Liver (tissue), 9 donors: Measurements from ENCODE around the gene NLRP14. TPM values are rescaled to one million over a fixed set of nuclear protein-coding genes. Genes with fewer than 3 reads are reported as not detected.

Experiments
- DNase-seq: peaks from one replicate; pipeline ENCODE4 v3.0.0-alpha.2; 2017; ENCODE audit warnings: low spot score
- H3K27ac ChIP-seq, 2 donors: one replicate each; pipeline ENCODE4 v1.7.0; 2013; ENCODE audit warnings: inconsistent platforms in 2 of 2, low read length in 2 of 2, control low read depth in 1 of 2, low read depth in 1 of 2, mild to moderate bottlenecking in 1 of 2
- H3K27me3 ChIP-seq, 4 donors: one replicate each; pipeline versions ENCODE4 v1.6.1 to v1.7.0; 2013; ENCODE audit warnings: low read length in 3 of 4, inconsistent platforms in 1 of 4, mild to moderate bottlenecking in 1 of 4, moderate library complexity in 1 of 4; ENCODE audit not compliant: control insufficient read depth in 4 of 4, insufficient read depth in 4 of 4
- H3K36me3 ChIP-seq, 4 donors: one replicate each; pipeline versions ENCODE4 v1.6.1 to v1.7.0; 2013; ENCODE audit warnings: low read length in 3 of 4, mild to moderate bottlenecking in 3 of 4, low read depth in 1 of 4, moderate library complexity in 1 of 4; ENCODE audit not compliant: control insufficient read depth in 4 of 4, insufficient read depth in 3 of 4
- H3K4me1 ChIP-seq, 4 donors: one replicate each; pipeline versions ENCODE4 v1.6.1 to v1.7.0; 2013; ENCODE audit warnings: low read length in 3 of 4, mild to moderate bottlenecking in 3 of 4, moderate library complexity in 1 of 4; ENCODE audit not compliant: control insufficient read depth in 4 of 4, insufficient read depth in 4 of 4
- H3K4me3 ChIP-seq, 3 donors: one replicate each; pipeline versions ENCODE4 v1.6.1 to v1.7.0; 2013; ENCODE audit warnings: low read length in 3 of 3, control low read depth in 1 of 3, low read depth in 1 of 3, mild to moderate bottlenecking in 1 of 3
- H3K9ac ChIP-seq, 2 donors: one replicate each; pipeline ENCODE4 v1.7.0; 2013; ENCODE audit warnings: low read length in 2 of 2, mild to moderate bottlenecking in 2 of 2, moderate library complexity in 2 of 2, control low read depth in 1 of 2, low read depth in 1 of 2
- H3K9me3 ChIP-seq, 4 donors: one replicate each; pipeline versions ENCODE4 v1.6.1 to v1.7.0; 2013; ENCODE audit warnings: low read length in 3 of 4; ENCODE audit not compliant: control insufficient read depth in 4 of 4
- ATF3 ChIP-seq: IDR thresholded peaks from 2 replicates; pipeline ENCODE4 v1.6.1; 2016; ENCODE audit warnings: antibody characterized with exemption
- EGR1 ChIP-seq, 2 donors: IDR thresholded peaks; 2 replicates each; pipeline ENCODE4 v1.6.1; 2016 to 2018; ENCODE audit warnings: antibody characterized with exemption in 2 of 2, low read depth in 2 of 2
- FOXA1 ChIP-seq: IDR thresholded peaks from 2 replicates; pipeline ENCODE4 v1.6.1; 2016; ENCODE audit warnings: antibody characterized with exemption
- FOXA2 ChIP-seq: IDR thresholded peaks from 2 replicates; pipeline ENCODE4 v1.6.1; 2016; ENCODE audit warnings: antibody characterized with exemption
- GABPA ChIP-seq, 2 donors: IDR thresholded peaks in 1 of 2; conservative IDR thresholded peaks in 1 of 2; 2 replicates each; pipeline ENCODE4 v1.6.1; 2016; ENCODE audit warnings: antibody characterized with exemption in 2 of 2, mild to moderate bottlenecking in 1 of 2, moderate library complexity in 1 of 2
- HNF4A ChIP-seq, 2 donors: conservative IDR thresholded peaks; 2 replicates each; pipeline ENCODE4 v1.6.1; 2016; ENCODE audit warnings: antibody characterized with exemption in 2 of 2, mild to moderate bottlenecking in 2 of 2
- HNF4G ChIP-seq: IDR thresholded peaks from 2 replicates; pipeline ENCODE4 v1.6.1; 2016; ENCODE audit warnings: antibody characterized with exemption
- JUND ChIP-seq, 2 donors: IDR thresholded peaks; 2 replicates each; pipeline ENCODE4 v1.6.1; 2016; ENCODE audit warnings: antibody characterized with exemption in 2 of 2
- NR2F2 ChIP-seq: IDR thresholded peaks from 2 replicates; pipeline ENCODE4 v1.6.1; 2016; ENCODE audit warnings: antibody characterized with exemption
- RAD21 ChIP-seq, 2 donors: IDR thresholded peaks; 2 replicates each; pipeline ENCODE4 v1.6.1; 2016; ENCODE audit warnings: antibody characterized with exemption in 2 of 2, mild to moderate bottlenecking in 2 of 2
- RXRA ChIP-seq, 2 donors: IDR thresholded peaks; 2 replicates each; pipeline ENCODE4 v1.6.1; 2017 to 2018; ENCODE audit warnings: antibody characterized with exemption in 2 of 2, mild to moderate bottlenecking in 1 of 2
- SP1 ChIP-seq: IDR thresholded peaks from 2 replicates; pipeline ENCODE4 v1.6.1; 2018; ENCODE audit warnings: antibody characterized with exemption, mild to moderate bottlenecking
- TAF1 ChIP-seq: conservative IDR thresholded peaks from 2 replicates; pipeline ENCODE4 v1.6.1; 2016; ENCODE audit warnings: antibody characterized with exemption, mild to moderate bottlenecking
- YY1 ChIP-seq: IDR thresholded peaks from 2 replicates; pipeline ENCODE4 v1.6.1; 2016; ENCODE audit warnings: antibody characterized with exemption, mild to moderate bottlenecking
- WGBS: extraction: QIAGEN DNeasy Blood & Tissue Kit; methylation state at CpG from one replicate; pipeline ENCODE4 v1.1.7; 2013; 5-methylcytosine and 5-hydroxymethylcytosine counted together
- polyA plus RNA-seq, 2 donors: library from polyadenylated mRNA; stranded (reverse) in 1 of 2; unstranded in 1 of 2; fragments of 200-250 nt in 1 of 2; fragments of >200 nt in 1 of 2; fragmentation: Nextera tagmentation in 1 of 2; extraction: Ambion mirVana in 1 of 2; gene quantifications; one replicate each; pipeline versions ENCODE4 v1.2.1 to v1.2.3, GENCODE V29; 2013 to 2015
- total RNA-seq, 2 donors: library from RNA; depleted of rRNA; stranded (reverse); fragments of >200 nt; gene quantifications; one replicate each; pipeline ENCODE4 v1.2.3, GENCODE V29; 2014
- TF ChIP-seq, protein P1 (sequence below): fragments of 150-350 bp; IDR thresholded peaks from 2 replicates; pipeline ENCODE4 v1.5.1; 2017; ENCODE audit warnings: improper control_type of control experiment, low read depth, low read length; ENCODE audit not compliant: missing input control
- TF ChIP-seq, protein P2 (sequence below): IDR thresholded peaks from 2 replicates; pipeline ENCODE4 v1.6.1; 2016; ENCODE audit warnings: antibody characterized with exemption
- TF ChIP-seq, protein P3 (sequence below): IDR thresholded peaks from 2 replicates; pipeline ENCODE4 v1.6.1; 2016; ENCODE audit warnings: antibody characterized with exemption, mild to moderate bottlenecking
- TF ChIP-seq, protein P4 (sequence below): IDR thresholded peaks from 2 replicates; pipeline ENCODE4 v1.6.1; 2016; ENCODE audit warnings: antibody characterized with exemption
- donor health status: healthy.
- donor health status: healthy.
- donor health status: healthy.
- donor health status: healthy.
- donor health status: healthy.

Gene NLRP14
- total and polyA plus RNA-seq, 4 donors, result 0.02 to 0.50 (median 0.34) TPM

- Histone ChIP-seq H3K27ac (no peak overlapping the region), H3K4me1 (peaks cover 3 to 28% (median 15%) of the 10 kb centered on the region in 4 donors), H3K9me3 (no peaks in the 10 kb centered on the region), H3K9ac (no peak overlapping the region), H3K27me3 (no peaks in the 10 kb centered on the region), H3K4me3 (no peak overlapping the region), H3K36me3 (no peaks in the 10 kb centered on the region)
- TF ChIP-seq EGR1 (IDR thresholded peaks at IDR 0.05; ENCODE audit: low read depth in 2 of 2) (no peak), FOXA2 (no peak), HNF4G (no peak), NR2F2 (no peak), RAD21 (IDR thresholded peaks at IDR 0.05) (no peak), FOXA1 (no peak), SP1 (no peak), YY1 (no peak), TAF1 (no peak), HNF4A (conservative IDR thresholded peaks at IDR 0.05) (no peak), GABPA (IDR thresholded peaks at IDR 0.05 in 1 of 2, conservative IDR thresholded peaks at IDR 0.05 in 1 of 2) (no peak)
- TF ChIP-seq, protein P1, sequence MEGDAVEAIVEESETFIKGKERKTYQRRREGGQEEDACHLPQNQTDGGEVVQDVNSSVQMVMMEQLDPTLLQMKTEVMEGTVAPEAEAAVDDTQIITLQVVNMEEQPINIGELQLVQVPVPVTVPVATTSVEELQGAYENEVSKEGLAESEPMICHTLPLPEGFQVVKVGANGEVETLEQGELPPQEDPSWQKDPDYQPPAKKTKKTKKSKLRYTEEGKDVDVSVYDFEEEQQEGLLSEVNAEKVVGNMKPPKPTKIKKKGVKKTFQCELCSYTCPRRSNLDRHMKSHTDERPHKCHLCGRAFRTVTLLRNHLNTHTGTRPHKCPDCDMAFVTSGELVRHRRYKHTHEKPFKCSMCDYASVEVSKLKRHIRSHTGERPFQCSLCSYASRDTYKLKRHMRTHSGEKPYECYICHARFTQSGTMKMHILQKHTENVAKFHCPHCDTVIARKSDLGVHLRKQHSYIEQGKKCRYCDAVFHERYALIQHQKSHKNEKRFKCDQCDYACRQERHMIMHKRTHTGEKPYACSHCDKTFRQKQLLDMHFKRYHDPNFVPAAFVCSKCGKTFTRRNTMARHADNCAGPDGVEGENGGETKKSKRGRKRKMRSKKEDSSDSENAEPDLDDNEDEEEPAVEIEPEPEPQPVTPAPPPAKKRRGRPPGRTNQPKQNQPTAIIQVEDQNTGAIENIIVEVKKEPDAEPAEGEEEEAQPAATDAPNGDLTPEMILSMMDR, result no peak
- TF ChIP-seq, protein P2, sequence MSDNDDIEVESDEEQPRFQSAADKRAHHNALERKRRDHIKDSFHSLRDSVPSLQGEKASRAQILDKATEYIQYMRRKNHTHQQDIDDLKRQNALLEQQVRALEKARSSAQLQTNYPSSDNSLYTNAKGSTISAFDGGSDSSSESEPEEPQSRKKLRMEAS, result no peak
- TF ChIP-seq, protein P3, sequence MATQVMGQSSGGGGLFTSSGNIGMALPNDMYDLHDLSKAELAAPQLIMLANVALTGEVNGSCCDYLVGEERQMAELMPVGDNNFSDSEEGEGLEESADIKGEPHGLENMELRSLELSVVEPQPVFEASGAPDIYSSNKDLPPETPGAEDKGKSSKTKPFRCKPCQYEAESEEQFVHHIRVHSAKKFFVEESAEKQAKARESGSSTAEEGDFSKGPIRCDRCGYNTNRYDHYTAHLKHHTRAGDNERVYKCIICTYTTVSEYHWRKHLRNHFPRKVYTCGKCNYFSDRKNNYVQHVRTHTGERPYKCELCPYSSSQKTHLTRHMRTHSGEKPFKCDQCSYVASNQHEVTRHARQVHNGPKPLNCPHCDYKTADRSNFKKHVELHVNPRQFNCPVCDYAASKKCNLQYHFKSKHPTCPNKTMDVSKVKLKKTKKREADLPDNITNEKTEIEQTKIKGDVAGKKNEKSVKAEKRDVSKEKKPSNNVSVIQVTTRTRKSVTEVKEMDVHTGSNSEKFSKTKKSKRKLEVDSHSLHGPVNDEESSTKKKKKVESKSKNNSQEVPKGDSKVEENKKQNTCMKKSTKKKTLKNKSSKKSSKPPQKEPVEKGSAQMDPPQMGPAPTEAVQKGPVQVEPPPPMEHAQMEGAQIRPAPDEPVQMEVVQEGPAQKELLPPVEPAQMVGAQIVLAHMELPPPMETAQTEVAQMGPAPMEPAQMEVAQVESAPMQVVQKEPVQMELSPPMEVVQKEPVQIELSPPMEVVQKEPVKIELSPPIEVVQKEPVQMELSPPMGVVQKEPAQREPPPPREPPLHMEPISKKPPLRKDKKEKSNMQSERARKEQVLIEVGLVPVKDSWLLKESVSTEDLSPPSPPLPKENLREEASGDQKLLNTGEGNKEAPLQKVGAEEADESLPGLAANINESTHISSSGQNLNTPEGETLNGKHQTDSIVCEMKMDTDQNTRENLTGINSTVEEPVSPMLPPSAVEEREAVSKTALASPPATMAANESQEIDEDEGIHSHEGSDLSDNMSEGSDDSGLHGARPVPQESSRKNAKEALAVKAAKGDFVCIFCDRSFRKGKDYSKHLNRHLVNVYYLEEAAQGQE, result no peak
- TF ChIP-seq, protein P4, sequence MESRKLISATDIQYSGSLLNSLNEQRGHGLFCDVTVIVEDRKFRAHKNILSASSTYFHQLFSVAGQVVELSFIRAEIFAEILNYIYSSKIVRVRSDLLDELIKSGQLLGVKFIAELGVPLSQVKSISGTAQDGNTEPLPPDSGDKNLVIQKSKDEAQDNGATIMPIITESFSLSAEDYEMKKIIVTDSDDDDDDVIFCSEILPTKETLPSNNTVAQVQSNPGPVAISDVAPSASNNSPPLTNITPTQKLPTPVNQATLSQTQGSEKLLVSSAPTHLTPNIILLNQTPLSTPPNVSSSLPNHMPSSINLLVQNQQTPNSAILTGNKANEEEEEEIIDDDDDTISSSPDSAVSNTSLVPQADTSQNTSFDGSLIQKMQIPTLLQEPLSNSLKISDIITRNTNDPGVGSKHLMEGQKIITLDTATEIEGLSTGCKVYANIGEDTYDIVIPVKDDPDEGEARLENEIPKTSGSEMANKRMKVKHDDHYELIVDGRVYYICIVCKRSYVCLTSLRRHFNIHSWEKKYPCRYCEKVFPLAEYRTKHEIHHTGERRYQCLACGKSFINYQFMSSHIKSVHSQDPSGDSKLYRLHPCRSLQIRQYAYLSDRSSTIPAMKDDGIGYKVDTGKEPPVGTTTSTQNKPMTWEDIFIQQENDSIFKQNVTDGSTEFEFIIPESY, result no peak
- 18% methylated on average over 1 of the region's 1 CpG for WGBS
- no peak for DNase-seq
Measured at GRCh38 chr11:7032692-7033091, 12.4 kb downstream of the NLRP14 start.

GRCh38 chr11:7034019-7034418 lies 13.7 kb downstream of the NLRP14 start:
- Histone ChIP-seq H3K27me3 (no peaks in the 10 kb centered on the region), H3K9me3 (no peaks in the 10 kb centered on the region), H3K27ac (peak overlapping the region in 1 of 2 donors; percentile 52), H3K4me1 (peaks cover 3 to 28% (median 15%) of the 10 kb centered on the region in 4 donors), H3K36me3 (no peaks in the 10 kb centered on the region), H3K4me3 (peak overlapping the region in 2 of 3 donors; percentile 14 to 22), H3K9ac (no peak overlapping the region)
- 34% methylated on average over 6 of the region's 6 CpGs for WGBS
- no peak for DNase-seq
- peak; percentile 44 for TF ChIP-seq FOXA1
- no peak for TF ChIP-seq TAF1
- TF ChIP-seq RAD21 (IDR thresholded peaks at IDR 0.05), result no peak
- TF ChIP-seq EGR1 (IDR thresholded peaks at IDR 0.05; ENCODE audit: low read depth in 2 of 2), result no peak
- no peak for TF ChIP-seq GABPA (IDR thresholded peaks at IDR 0.05 in 1 of 2, conservative IDR thresholded peaks at IDR 0.05 in 1 of 2)
- peak; percentile 75 to 80 for TF ChIP-seq HNF4A (conservative IDR thresholded peaks at IDR 0.05)
- TF ChIP-seq YY1, result peak; percentile 50
- TF ChIP-seq RXRA (IDR thresholded peaks at IDR 0.05), result peak; percentile 24 to 29
- TF ChIP-seq, protein P4, result no peak
- no peak for TF ChIP-seq ATF3
- no peak for TF ChIP-seq JUND (IDR thresholded peaks at IDR 0.05)
- TF ChIP-seq, protein P3, result no peak
- no peak for TF ChIP-seq SP1
- no peak for TF ChIP-seq HNF4G
- TF ChIP-seq NR2F2, result no peak
